ENCODE results near the gene HPCA. TPM values are rescaled to one million over a fixed set of nuclear protein-coding genes. Genes with fewer than 3 reads are reported as not detected.

HPCA gene
- total RNA-seq, 4 donors from 2014 or later, result 0.88 TPM; not detected in 3

DNA sequence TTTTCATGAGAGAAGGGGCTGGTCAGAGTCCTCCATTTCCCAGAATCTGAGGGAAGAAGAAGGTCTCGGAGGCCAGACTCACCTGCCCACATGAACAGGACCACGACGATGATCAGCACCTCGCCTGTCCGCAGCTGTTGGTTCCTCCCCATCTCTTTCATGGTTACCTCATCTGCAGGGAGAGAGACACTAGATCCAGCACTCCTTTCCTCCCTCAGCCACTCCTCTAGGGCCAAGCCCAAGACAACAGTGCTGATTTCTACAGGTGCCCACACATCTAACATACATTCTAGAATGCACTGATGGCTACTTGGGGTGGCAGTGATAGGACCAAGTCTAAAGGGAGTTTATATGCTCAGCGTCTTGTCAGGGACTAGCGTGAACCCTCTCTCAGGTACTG lies 18.6 kb upstream of the HPCA start:
- TF ChIP-seq, protein P1, sequence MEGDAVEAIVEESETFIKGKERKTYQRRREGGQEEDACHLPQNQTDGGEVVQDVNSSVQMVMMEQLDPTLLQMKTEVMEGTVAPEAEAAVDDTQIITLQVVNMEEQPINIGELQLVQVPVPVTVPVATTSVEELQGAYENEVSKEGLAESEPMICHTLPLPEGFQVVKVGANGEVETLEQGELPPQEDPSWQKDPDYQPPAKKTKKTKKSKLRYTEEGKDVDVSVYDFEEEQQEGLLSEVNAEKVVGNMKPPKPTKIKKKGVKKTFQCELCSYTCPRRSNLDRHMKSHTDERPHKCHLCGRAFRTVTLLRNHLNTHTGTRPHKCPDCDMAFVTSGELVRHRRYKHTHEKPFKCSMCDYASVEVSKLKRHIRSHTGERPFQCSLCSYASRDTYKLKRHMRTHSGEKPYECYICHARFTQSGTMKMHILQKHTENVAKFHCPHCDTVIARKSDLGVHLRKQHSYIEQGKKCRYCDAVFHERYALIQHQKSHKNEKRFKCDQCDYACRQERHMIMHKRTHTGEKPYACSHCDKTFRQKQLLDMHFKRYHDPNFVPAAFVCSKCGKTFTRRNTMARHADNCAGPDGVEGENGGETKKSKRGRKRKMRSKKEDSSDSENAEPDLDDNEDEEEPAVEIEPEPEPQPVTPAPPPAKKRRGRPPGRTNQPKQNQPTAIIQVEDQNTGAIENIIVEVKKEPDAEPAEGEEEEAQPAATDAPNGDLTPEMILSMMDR (IDR thresholded peaks at IDR 0.05; ENCODE audit: low read depth), result no peak

DNA sequence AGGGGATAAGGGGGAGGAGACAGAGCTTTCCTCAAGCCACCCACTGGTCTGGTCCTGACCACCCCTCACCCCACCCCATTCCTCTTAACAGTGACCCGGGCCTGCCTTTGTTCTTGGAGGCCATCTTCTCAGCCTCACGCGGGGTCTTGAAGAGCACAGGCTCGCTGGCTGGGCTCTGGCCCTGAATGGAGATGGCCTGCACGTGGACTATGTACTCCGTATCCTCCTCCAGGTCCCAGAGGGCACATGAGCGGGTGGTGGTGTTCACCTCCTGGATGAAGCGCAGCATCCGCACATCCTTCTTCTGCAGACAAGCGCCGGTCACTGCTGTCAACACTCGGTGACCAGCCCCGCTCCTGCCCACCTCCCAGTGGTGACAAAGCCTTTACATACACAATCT lies 18.2 kb upstream of the HPCA start:
- TF ChIP-seq, protein P1 (IDR thresholded peaks at IDR 0.05; ENCODE audit: low read depth), result no peak

DNA sequence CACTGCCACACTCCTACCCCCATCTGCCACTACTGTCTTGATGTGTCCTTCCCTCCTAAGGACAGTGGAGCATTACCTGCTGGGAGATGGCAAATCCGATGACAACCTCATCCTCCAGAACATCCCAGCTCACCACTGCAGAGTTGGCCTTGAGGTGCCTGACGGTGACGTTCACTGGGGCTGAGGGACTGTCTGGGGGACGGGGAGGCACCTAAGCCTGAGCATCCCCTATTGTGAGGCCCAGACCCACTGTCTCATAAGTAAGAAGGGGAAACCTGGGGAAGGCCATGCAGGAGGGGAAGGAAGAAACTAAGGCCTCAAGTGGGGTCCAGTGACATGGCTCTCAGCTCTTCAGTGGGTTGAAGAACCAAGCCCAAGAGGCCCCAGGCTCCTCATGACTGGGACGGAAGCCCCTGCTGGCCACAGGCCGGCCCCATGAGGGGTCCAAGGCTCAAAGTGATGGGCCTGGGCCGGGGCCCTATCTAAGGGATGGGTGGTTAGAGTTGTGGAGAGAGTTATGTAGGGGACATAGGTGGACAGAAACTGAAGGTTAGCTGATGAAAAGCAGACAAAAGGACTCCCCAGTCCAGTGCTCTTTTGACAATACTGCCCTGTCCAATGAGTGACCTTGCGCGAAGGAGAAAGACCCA lies 17.4 kb upstream of the HPCA start:
- TF ChIP-seq, protein P1 (IDR thresholded peaks at IDR 0.05; ENCODE audit: low read depth), result no peak

DNA sequence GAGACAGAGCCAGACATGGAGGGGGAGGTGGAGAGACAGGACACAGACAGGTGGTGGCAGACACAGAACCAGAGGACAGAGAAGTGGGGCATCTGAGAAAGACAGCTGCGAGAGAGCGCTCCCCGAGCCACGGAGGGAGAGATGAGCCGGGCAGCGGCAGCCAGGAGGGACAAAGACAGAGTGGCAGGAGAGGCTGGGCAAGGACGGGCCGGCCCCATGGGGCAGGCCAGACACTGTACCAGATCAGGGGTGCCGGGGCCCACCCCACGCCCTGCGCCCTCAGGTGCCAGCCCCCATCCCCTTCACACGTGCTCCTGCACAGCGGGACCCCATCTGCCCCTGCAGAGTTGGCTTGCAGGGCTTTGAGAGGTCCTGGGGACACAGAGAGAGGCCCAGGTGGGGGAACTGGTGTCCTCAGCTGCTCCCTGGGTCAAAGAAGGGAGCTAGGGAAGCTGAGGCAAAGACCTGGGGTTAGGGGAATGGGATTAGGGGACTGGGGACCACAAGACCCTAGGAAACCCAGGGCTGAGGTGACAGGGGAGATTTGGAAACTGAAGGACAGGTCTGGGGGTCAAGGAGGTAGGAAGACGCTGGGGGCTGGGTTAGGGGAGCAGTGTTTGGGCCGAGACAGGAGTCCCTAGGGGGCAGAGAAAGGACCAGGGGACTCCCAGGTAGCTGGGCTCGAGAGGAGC lies 16.2 kb upstream of the HPCA start:
- TF ChIP-seq, protein P1 (IDR thresholded peaks at IDR 0.05; ENCODE audit: low read depth), result no peak

DNA sequence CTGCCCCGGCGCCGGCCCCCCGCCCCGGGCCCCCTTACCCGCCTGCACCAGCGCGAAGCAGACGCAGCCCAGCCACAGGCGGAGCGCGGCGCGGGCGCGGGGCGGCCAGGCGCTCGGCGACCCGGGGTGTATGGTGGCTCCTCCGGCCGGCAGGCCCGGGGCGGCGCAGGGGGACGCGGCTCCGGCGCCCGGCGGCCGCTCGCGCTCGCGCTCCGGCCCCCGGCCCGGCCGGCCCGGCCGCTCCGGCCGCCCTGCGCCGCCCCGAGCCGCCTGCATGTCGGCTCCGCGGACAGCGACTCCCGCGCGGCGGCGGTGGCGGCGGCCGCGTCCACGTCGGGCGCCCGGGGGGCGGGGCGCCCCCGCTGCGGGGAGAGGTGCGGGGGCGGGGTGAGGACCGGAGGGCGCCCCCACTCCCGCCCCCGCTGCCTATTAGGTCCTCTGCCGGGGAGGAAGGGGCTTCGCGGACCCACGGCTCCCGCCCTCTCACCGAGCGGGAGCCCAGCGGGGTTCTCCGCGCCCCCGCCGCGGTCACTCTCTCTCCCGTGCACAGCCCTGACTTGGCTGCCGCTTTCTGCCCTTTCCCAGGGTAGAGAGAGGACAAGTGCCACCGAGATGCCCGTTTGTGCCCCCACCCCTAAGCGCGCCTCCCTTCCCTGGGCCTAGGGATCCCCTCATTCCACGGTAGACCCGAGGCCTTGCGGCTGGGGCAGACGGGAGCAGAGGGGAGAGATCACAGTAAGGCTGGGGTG lies 15.5 kb upstream of the HPCA start, which contains the start of gene FNDC5:
FNDC5 (minus strand) TSS at position 298 of the 749 bp plus-strand sequence.
- TF ChIP-seq, protein P1 (IDR thresholded peaks at IDR 0.05; ENCODE audit: low read depth), result no peak

DNA sequence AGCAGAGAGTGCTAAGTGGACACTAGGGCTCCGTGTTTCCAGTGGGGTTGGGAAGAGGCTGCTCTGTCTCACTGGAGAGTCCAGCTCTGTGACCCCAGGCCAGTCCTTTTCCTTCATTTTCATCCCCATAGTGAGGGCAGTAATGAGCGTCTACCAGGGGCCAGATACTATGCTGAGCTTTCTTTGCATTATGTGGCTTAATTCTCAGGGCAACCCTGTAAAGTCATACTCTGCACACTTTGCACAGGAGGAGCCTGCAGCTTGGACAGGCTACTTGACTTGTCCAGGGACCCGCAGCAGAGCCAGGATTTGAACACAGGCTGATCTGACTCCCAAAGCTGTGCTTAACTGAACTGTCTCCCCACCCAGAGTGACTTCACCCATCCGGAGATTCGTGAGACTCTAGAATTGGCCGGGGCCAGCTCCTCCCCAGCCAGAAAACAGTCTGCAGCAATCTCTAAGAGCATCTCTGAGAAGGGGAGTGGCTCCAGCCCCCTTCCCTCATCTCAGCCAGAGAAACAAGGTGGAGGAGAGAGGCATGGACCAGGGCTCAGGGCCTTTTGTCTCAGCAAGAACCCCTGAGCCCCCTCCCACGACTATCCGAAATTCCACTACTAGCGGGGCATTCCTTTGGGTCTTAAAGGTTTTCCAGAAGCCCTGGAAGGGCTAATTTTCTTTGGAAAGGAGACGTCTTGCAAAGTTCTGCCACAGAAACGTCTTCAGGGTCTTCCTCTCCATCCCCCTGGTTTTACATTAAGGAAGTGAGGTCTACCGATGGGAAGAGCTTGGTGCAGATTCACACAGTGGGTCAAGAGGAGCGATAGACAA lies 14.7 kb upstream of the HPCA start:
- TF ChIP-seq, protein P1 (IDR thresholded peaks at IDR 0.05; ENCODE audit: low read depth), result no peak

All from subcutaneous adipose tissue (tissue), 4 donors.